Astrocyte (in vitro differentiated cells and primary cell): Measurements from ENCODE around the gene PGAM4.

Source experiments
- CTCF ChIP-seq: IDR thresholded peaks from 2 replicates; pipeline ENCODE4 v1.5.1; 2011; ENCODE audit warnings: low read depth, mild to moderate bottlenecking, inconsistent platforms, low read length, moderate library complexity; ENCODE audit not compliant: insufficient read depth
- EZH2 ChIP-seq: IDR thresholded peaks from 2 replicates; pipeline ENCODE4 v1.6.1; 2012; ENCODE audit warnings: mild to moderate bottlenecking, low read length, inconsistent platforms; ENCODE audit not compliant: insufficient read depth

- TF ChIP-seq EZH2 = no peak
- no peak for TF ChIP-seq CTCF
Measured at GRCh38 chrX:77967631-77968030, 1.8 kb downstream of the PGAM4 start.
